ENCODE results near the gene ABLIM3. TPM values are rescaled to one million over a fixed set of nuclear protein-coding genes. Genes with fewer than 3 reads are reported as not detected.

The ABLIM3 gene
- total RNA-seq, 4 donors from 2014 or later, result 55.1 to 320 (median 94.2) TPM

- no peak for TF ChIP-seq CTCF (IDR thresholded peaks at IDR 0.05; ENCODE audit: low read depth)
These were observed 27.1 kb downstream of the ABLIM3 start for GRCh38 chr5:149168276-149168906.

- no peak for TF ChIP-seq CTCF (IDR thresholded peaks at IDR 0.05; ENCODE audit: low read depth)
These were observed 29.0 kb downstream of the ABLIM3 start for GRCh38 chr5:149170299-149170698.

GRCh38 chr5:149172261-149172660 is 31.0 kb downstream of the ABLIM3 start:
- TF ChIP-seq CTCF (IDR thresholded peaks at IDR 0.05; ENCODE audit: low read depth), result no peak

GRCh38 chr5:149172709-149173505 is 31.6 kb downstream of the ABLIM3 start:
- no peak for TF ChIP-seq CTCF (IDR thresholded peaks at IDR 0.05; ENCODE audit: low read depth)

GRCh38 chr5:149174847-149175234 is 33.5 kb downstream of the ABLIM3 start:
- TF ChIP-seq CTCF (IDR thresholded peaks at IDR 0.05; ENCODE audit: low read depth), result no peak

- TF ChIP-seq CTCF (IDR thresholded peaks at IDR 0.05; ENCODE audit: low read depth), result no peak
These were observed 34.2 kb downstream of the ABLIM3 start for GRCh38 chr5:149175346-149176105.

- no peak for TF ChIP-seq CTCF (IDR thresholded peaks at IDR 0.05; ENCODE audit: low read depth)
These were observed 36.1 kb downstream of the ABLIM3 start for GRCh38 chr5:149177339-149177843.

Measured in subcutaneous adipose tissue (tissue), 4 donors.